CD14-positive monocyte (primary cell): ENCODE data around the gene AMPH. TPM values are rescaled to one million over a fixed set of nuclear protein-coding genes. Genes with fewer than 3 reads are reported as not detected.
A peak's percentile ranks its signal among the peaks of the same experiment; 100 is the strongest.

Experiments
- DNase-seq, 3 donors: peaks; one replicate each; pipeline ENCODE4 v3.0.0-alpha.2; 2011 to 2022
- H2AFZ ChIP-seq: 2 replicates; pipeline ENCODE4 v1.6.0; 2012; ENCODE audit warnings: mild to moderate bottlenecking, low read depth, low read length, inconsistent platforms; ENCODE audit not compliant: insufficient read depth, poor library complexity, severe bottlenecking
- H3K27ac ChIP-seq, 2 donors: 1 replicate in 1 of 2; 2 replicates in 1 of 2; pipeline ENCODE4 v1.5.1; 2012 to 2013; ENCODE audit warnings: low read length in 2 of 2, control low read depth in 1 of 2, inconsistent platforms in 1 of 2, low read depth in 1 of 2, mild to moderate bottlenecking in 1 of 2
- H3K27me3 ChIP-seq, 2 donors: one replicate each; pipeline versions ENCODE4 v1.6.0 to v1.6.1; 2011 to 2013; ENCODE audit warnings: low read length in 2 of 2; ENCODE audit not compliant: control insufficient read depth in 2 of 2, insufficient read depth in 2 of 2
- H3K36me3 ChIP-seq, 2 donors: replicated peaks in 1 of 2; 1 replicate in 1 of 2; 2 replicates in 1 of 2; pipeline versions ENCODE4 v1.5.1 to v1.6.1; 2012 to 2013; ENCODE audit warnings: low read length in 2 of 2, control low read depth in 1 of 2, inconsistent platforms in 1 of 2, mild to moderate bottlenecking in 1 of 2; ENCODE audit not compliant: insufficient read depth in 2 of 2, control insufficient read depth in 1 of 2
- H3K4me1 ChIP-seq, 2 donors: 1 replicate in 1 of 2; 2 replicates in 1 of 2; pipeline versions ENCODE4 v1.5.1 to v1.6.1; 2012 to 2013; ENCODE audit warnings: low read length in 2 of 2, control low read depth in 1 of 2, inconsistent platforms in 1 of 2, mild to moderate bottlenecking in 1 of 2, moderate library complexity in 1 of 2; ENCODE audit not compliant: insufficient read depth in 2 of 2, control insufficient read depth in 1 of 2
- H3K4me2 ChIP-seq: replicated peaks from 2 replicates; pipeline ENCODE3; 2012; ENCODE audit warnings: low read length, moderate library complexity, mild to moderate bottlenecking; ENCODE audit not compliant: poor library complexity, severe bottlenecking; ENCODE audit errors: extremely low read depth
- H3K4me3 ChIP-seq, 3 experiments: fragments of 200-600 bp in 1 of 3; sonication (generic) in 1 of 3; replicated peaks in 1 of 3; 1 replicate in 2 of 3; 2 replicates in 1 of 3; pipeline ENCODE4 v1.5.1; 2011 to 2013; ENCODE audit warnings: low read length in 3 of 3, mild to moderate bottlenecking in 3 of 3, control low read depth in 2 of 3, low read depth in 2 of 3, inconsistent platforms in 1 of 3, moderate library complexity in 1 of 3
- H3K79me2 ChIP-seq: 2 replicates; pipeline ENCODE4 v1.6.0; 2012; ENCODE audit warnings: mild to moderate bottlenecking, control low read depth, inconsistent platforms, low read length, moderate library complexity; ENCODE audit not compliant: insufficient read depth
- H3K9ac ChIP-seq: 2 replicates; pipeline ENCODE4 v1.6.0; 2017; ENCODE audit warnings: low read length, mild to moderate bottlenecking; ENCODE audit not compliant: insufficient read depth, poor library complexity, severe bottlenecking
- H3K9me3 ChIP-seq, 2 donors: replicated peaks in 1 of 2; 1 replicate in 1 of 2; 2 replicates in 1 of 2; pipeline versions ENCODE4 v1.5.1 to v1.6.1; 2012 to 2013; ENCODE audit warnings: low read length in 2 of 2, control low read depth in 1 of 2; ENCODE audit not compliant: control insufficient read depth in 1 of 2, insufficient read depth in 1 of 2
- H4K20me1 ChIP-seq: 2 replicates; pipeline ENCODE4 v1.6.0; 2012; ENCODE audit warnings: mild to moderate bottlenecking, low read length, control low read depth, moderate library complexity; ENCODE audit not compliant: insufficient read depth
- H3K27ac Mint-ChIP-seq, 7 donors: one replicate each; pipeline ENCODE4 v1.8.0; 2020; ENCODE audit warnings: mild to moderate bottlenecking in 7 of 7, mixed read lengths in 7 of 7, moderate library complexity in 6 of 7, inconsistent platforms in 2 of 7
- H3K27me3 Mint-ChIP-seq, 3 donors: one replicate each; pipeline ENCODE4 v1.8.0; 2021 to 2022; ENCODE audit warnings: low read depth in 3 of 3, mild to moderate bottlenecking in 3 of 3, mixed read lengths in 3 of 3, moderate library complexity in 3 of 3, inconsistent platforms in 1 of 3
- H3K36me3 Mint-ChIP-seq, 2 donors: one replicate each; pipeline ENCODE4 v1.8.0; 2020; ENCODE audit warnings: mixed read lengths in 2 of 2, inconsistent platforms in 1 of 2, mild to moderate bottlenecking in 1 of 2
- H3K4me1 Mint-ChIP-seq: one replicate; pipeline ENCODE4 v1.8.0; 2020; ENCODE audit warnings: mild to moderate bottlenecking, mixed read lengths
- H3K4me3 Mint-ChIP-seq, 2 donors: one replicate each; pipeline ENCODE4 v1.8.0; 2020; ENCODE audit warnings: mild to moderate bottlenecking in 2 of 2, mixed read lengths in 2 of 2, moderate library complexity in 1 of 2
- H3K9me3 Mint-ChIP-seq, 7 donors: one replicate each; pipeline ENCODE4 v1.8.0; 2020 to 2022; ENCODE audit warnings: mixed read lengths in 7 of 7, mild to moderate bottlenecking in 6 of 7, moderate library complexity in 6 of 7, inconsistent platforms in 2 of 7
- CTCF ChIP-seq: fragments of 200-600 bp; IDR thresholded peaks from one replicate; pipeline ENCODE4 v1.8.0; 2022; ENCODE audit warnings: antibody characterized with exemption, mild to moderate bottlenecking
- WGBS: methylation state at CpG from one replicate; pipeline ENCODE4 v1.1.5; 2013; ENCODE audit warnings: missing lambda C conversion rate; ENCODE audit not compliant: insufficient coverage; 5-methylcytosine and 5-hydroxymethylcytosine counted together
- intact Hi-C, 2 donors: fragments of 100-400 bp; cut with micrococcal nuclease; formaldehyde crosslinking; loops; one replicate each; pipeline versions ENCODE4 v1.15.0 to v1.15.1; 2023
- polyA plus RNA-seq, 3 donors: library from polyadenylated mRNA; depleted of rRNA in 1 of 3; unstranded in 2 of 3; stranded (reverse) in 1 of 3; fragments of 300-500 nt in 2 of 3; fragments of >200 nt in 1 of 3; fragmentation: Illumina TruSeq in 2 of 3; gene quantifications; 1 replicate in 2 of 3; 2 replicates in 1 of 3; pipeline ENCODE4 v1.2.3, GENCODE V29; 2012 to 2021

Gene AMPH
- polyA plus RNA-seq, 3 donors = 0.61 to 0.96 (median 0.67) TPM

- Histone ChIP-seq H3K9me3 (no peaks in the 10 kb centered on the region), H3K36me3 (no peaks in the 10 kb centered on the region), H3K79me2 (peaks cover 29% of the 10 kb centered on the region), H3K4me2 (peak overlapping the region; percentile 75), H3K27me3 (no peaks in the 10 kb centered on the region), H2AFZ (peak overlapping the region; percentile 87), H3K4me3 (peak overlapping the region; percentile 38 to 75 (median 47)), H4K20me1 (no peaks in the 10 kb centered on the region), H3K9ac (peak overlapping the region; percentile 51), H3K27ac (peak overlapping the region; percentile 72 to 88), H3K4me1 (peaks cover 36 to 41% of the 10 kb centered on the region in 2 donors)
- H3K4me1 Mint-ChIP-seq = peaks cover 65% of the 10 kb centered on the region
- DNase-seq = peak; percentile 97 to 100 (median 97)
- H3K27me3 Mint-ChIP-seq = no peaks in the 10 kb centered on the region
- WGBS = 35% methylated on average over 6 of the region's 8 CpGs
- peaks cover 0 to 6% of the 10 kb centered on the region in 2 donors for H3K36me3 Mint-ChIP-seq
- peak; percentile 98 for TF ChIP-seq CTCF
- peak overlapping the region; percentile 73 to 90 for H3K4me3 Mint-ChIP-seq
- peaks cover 0 to 4% (median 0%) of the 10 kb centered on the region in 7 donors for H3K9me3 Mint-ChIP-seq
- intact Hi-C loops = loop anchor here in 1 of 2 donors (5.0 kb wide), 1 partner anchor 118 kb away; no protein-coding TSS in a partner anchor
- peak overlapping the region; percentile 91 to 99 (median 98) for H3K27ac Mint-ChIP-seq
Measured at GRCh38 chr7:38335492-38336147, 295.6 kb downstream of the AMPH start.

- intact Hi-C loops = loop anchor here in 1 of 2 donors (5.0 kb wide), 1 partner anchor 118 kb away; no protein-coding TSS in a partner anchor
- Histone ChIP-seq H3K4me1 (peaks cover 33 to 37% of the 10 kb centered on the region in 2 donors), H3K27ac (peak overlapping the region; percentile 72 to 88), H3K4me2 (peak overlapping the region; percentile 75), H3K9me3 (no peaks in the 10 kb centered on the region), H3K9ac (peak overlapping the region; percentile 9), H4K20me1 (no peaks in the 10 kb centered on the region), H3K27me3 (no peaks in the 10 kb centered on the region), H3K36me3 (peaks cover 3 to 4% of the 10 kb centered on the region in 2 donors), H3K4me3 (peak overlapping the region; percentile 38 to 75 (median 47)), H3K79me2 (peaks cover 29% of the 10 kb centered on the region), H2AFZ (peak overlapping the region; percentile 87)
- no peak for TF ChIP-seq CTCF
- peaks cover 5 to 11% of the 10 kb centered on the region in 2 donors for H3K36me3 Mint-ChIP-seq
- WGBS = no CpG with 5 or more reads among the region's 2 CpGs
- peak overlapping the region; percentile 91 to 99 (median 98) for H3K27ac Mint-ChIP-seq
- H3K4me3 Mint-ChIP-seq = peak overlapping the region; percentile 73 to 90
- peaks cover 62% of the 10 kb centered on the region for H3K4me1 Mint-ChIP-seq
- DNase-seq = peak; percentile 78 to 88 (median 81)
- H3K27me3 Mint-ChIP-seq = no peaks in the 10 kb centered on the region
- peaks cover 0 to 4% (median 0%) of the 10 kb centered on the region in 7 donors for H3K9me3 Mint-ChIP-seq
Measured at GRCh38 chr7:38335128-38335491, 296.1 kb downstream of the AMPH start.
